Ovary (tissue), 9 donors: Measurements from ENCODE around the gene HOOK2. TPM values are rescaled to one million over a fixed set of nuclear protein-coding genes. Genes with fewer than 3 reads are reported as not detected.
"Not testable (repeated sequence)": the region's sequence is repeated elsewhere in the genome, so short reads cannot be mapped to it uniquely, and the experiment has no call there.

ENCODE experiments used
- DNase-seq, 5 donors: peaks; one replicate each; pipeline ENCODE4 v3.0.0-alpha.2; 2019 to 2020
- H3K27ac ChIP-seq, 2 donors: fragments of 200-600 bp; one replicate each; pipeline versions ENCODE4 v1.5.1 to v1.8.0; 2019 to 2022
- H3K27me3 ChIP-seq: fragments of 200-600 bp; one replicate; pipeline ENCODE4 v1.8.0; 2022
- H3K36me3 ChIP-seq: fragments of 200-600 bp; sonication (generic); one replicate; pipeline ENCODE4 v1.5.1; 2019
- H3K4me1 ChIP-seq: one replicate; pipeline ENCODE4 v1.8.1; 2013; ENCODE audit warnings: mild to moderate bottlenecking, moderate library complexity; ENCODE audit not compliant: insufficient read depth
- H3K4me3 ChIP-seq: fragments of 200-600 bp; sonication (generic); one replicate; pipeline ENCODE4 v1.5.1; 2017
- H3K9me3 ChIP-seq, 2 donors: fragments of 200-600 bp in 1 of 2; sonication (generic) in 1 of 2; one replicate each; pipeline versions ENCODE4 v1.5.1 to v1.8.1; 2013 to 2019; ENCODE audit warnings: mild to moderate bottlenecking in 1 of 2, moderate library complexity in 1 of 2
- EP300 ChIP-seq: sonication (generic); formaldehyde crosslinking; IDR thresholded peaks from one replicate; pipeline ENCODE4 v1.6.1; 2017; ENCODE audit warnings: antibody characterized with exemption
- POLR2A ChIP-seq: fragments of 450-650 bp; IDR thresholded peaks from one replicate; pipeline ENCODE4 v1.6.1; 2017; ENCODE audit warnings: antibody characterized with exemption, mild to moderate bottlenecking, moderate library complexity
- WGBS, 3 donors: extraction: QIAGEN DNeasy Blood & Tissue Kit in 1 of 3; methylation state at CpG; one replicate each; pipeline versions ENCODE4 v1.1.5 to v1.1.7; 2013 to 2017; 5-methylcytosine and 5-hydroxymethylcytosine counted together
- intact Hi-C, 4 donors: fragments of 100-400 bp; cut with DNase I; formaldehyde crosslinking; loops; one replicate each; pipeline versions ENCODE4 v1.11.0 to v1.15.1; 2022 to 2023
- polyA plus RNA-seq, 2 donors: library from polyadenylated mRNA; stranded (reverse); fragments of 200-250 nt in 1 of 2; fragments of 350-450 nt in 1 of 2; fragmentation: Illumina TruSeq in 1 of 2; extraction: RNeasy Lipid Tissue Mini Kit (QIAGEN cat#74804) in 1 of 2; gene quantifications; one replicate each; pipeline ENCODE4 v1.2.3, GENCODE V29; 2013 to 2014
- total RNA-seq, 7 donors: library from RNA; depleted of rRNA in 2 of 7; stranded (reverse); fragments of >200 nt in 2 of 7; fragmentation: NEBNext Ultra II Directional in 3 of 7; extraction: Animal tissue kit (Norgen Biotek cat#: 25700) in 3 of 7; gene quantifications; one replicate each; pipeline versions ENCODE4 v1.1.0 to v1.2.4, GENCODE V29; 2016 to 2023
- TF ChIP-seq, protein P1 (sequence below), 3 donors: fragments of 450-650 bp in 2 of 3; fragments of 200-600 bp in 1 of 3; IDR thresholded peaks; one replicate each; pipeline versions ENCODE4 v1.5.1 to v1.8.0; 2016 to 2022; ENCODE audit warnings: antibody characterized with exemption in 3 of 3, mild to moderate bottlenecking in 1 of 3
- donor health status: DM: no; HTN: no; CAD: no; lungs with moderate emphysema.
- donor health status: DM: no; HTN: no; CAD: no.
- donor health status: Bipolar disorder and iron deficiency.
- donor health status: DM: yes; HTN: yes; CAD: no.
- donor health status: DM: no; HTN: no; CAD: no.
- donor health status: DM: yes; HTN: yes; CAD: no.

Gene HOOK2
- total and polyA plus RNA-seq, 9 donors: 12.2 to 52.2 (median 27.9) TPM

DNA sequence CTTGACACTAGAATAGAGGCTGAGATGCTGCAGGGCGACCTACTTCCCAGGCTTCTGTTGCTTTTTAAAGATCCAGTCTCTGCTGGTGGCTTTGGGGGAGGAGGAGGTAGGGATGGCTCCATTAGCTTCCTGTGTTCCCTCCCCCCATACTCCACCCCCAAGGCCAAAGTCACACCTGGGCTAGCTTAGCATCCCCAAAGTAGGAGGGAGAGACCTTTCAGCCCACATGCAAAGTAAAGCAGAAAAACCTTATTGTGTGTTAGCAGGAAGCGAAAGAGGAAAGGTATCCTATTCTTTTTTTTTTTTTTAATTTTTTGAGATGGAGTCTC, 48.4 kb downstream of the HOOK2 start:
- 91 to 96% (median 94%) methylated on average over 2 of the region's 2 CpGs for WGBS, 3 donors
- no peak for TF ChIP-seq POLR2A
- TF ChIP-seq, protein P1, sequence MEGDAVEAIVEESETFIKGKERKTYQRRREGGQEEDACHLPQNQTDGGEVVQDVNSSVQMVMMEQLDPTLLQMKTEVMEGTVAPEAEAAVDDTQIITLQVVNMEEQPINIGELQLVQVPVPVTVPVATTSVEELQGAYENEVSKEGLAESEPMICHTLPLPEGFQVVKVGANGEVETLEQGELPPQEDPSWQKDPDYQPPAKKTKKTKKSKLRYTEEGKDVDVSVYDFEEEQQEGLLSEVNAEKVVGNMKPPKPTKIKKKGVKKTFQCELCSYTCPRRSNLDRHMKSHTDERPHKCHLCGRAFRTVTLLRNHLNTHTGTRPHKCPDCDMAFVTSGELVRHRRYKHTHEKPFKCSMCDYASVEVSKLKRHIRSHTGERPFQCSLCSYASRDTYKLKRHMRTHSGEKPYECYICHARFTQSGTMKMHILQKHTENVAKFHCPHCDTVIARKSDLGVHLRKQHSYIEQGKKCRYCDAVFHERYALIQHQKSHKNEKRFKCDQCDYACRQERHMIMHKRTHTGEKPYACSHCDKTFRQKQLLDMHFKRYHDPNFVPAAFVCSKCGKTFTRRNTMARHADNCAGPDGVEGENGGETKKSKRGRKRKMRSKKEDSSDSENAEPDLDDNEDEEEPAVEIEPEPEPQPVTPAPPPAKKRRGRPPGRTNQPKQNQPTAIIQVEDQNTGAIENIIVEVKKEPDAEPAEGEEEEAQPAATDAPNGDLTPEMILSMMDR (IDR thresholded peaks at IDR 0.05): no peak
- TF ChIP-seq EP300: no peak
- Histone ChIP-seq H3K27ac (no peak overlapping the region), H3K4me1 (peaks cover 4% of the 10 kb centered on the region), H3K4me3 (no peak overlapping the region), H3K27me3 (no peaks in the 10 kb centered on the region), H3K9me3 (no peaks in the 10 kb centered on the region), H3K36me3 (no peaks in the 10 kb centered on the region)
- no peak for DNase-seq
- intact Hi-C loops: no loop called here

DNA sequence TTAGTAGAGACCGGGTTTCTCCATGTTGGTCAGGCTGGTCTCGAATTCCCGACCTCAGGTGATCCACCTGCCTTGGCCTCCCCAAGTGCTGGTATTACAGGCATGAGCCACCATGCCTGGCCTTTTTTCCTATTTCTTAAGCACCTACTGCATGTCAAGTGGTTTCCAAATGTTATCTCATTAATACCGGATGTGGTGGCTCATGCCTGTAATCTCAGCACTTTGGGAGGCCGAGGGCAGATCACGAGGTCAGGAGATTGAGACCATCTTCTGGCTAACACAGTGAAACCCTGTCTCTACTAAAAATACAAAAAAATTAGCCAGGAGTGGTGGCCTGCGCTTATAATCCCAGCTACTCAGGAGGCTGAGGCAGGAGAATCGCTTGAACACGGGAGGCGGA, 49.7 kb downstream of the HOOK2 start:
- H3K4me1 ChIP-seq, H3K4me3 ChIP-seq, H3K9me3 ChIP-seq, H3K27ac ChIP-seq, DNase-seq, H3K27me3 ChIP-seq, intact Hi-C loops, H3K36me3 ChIP-seq: not testable (repeated sequence)
- WGBS, 3 donors: 89 to 91% (median 90%) methylated on average over 10 of the region's 10 CpGs

DNA sequence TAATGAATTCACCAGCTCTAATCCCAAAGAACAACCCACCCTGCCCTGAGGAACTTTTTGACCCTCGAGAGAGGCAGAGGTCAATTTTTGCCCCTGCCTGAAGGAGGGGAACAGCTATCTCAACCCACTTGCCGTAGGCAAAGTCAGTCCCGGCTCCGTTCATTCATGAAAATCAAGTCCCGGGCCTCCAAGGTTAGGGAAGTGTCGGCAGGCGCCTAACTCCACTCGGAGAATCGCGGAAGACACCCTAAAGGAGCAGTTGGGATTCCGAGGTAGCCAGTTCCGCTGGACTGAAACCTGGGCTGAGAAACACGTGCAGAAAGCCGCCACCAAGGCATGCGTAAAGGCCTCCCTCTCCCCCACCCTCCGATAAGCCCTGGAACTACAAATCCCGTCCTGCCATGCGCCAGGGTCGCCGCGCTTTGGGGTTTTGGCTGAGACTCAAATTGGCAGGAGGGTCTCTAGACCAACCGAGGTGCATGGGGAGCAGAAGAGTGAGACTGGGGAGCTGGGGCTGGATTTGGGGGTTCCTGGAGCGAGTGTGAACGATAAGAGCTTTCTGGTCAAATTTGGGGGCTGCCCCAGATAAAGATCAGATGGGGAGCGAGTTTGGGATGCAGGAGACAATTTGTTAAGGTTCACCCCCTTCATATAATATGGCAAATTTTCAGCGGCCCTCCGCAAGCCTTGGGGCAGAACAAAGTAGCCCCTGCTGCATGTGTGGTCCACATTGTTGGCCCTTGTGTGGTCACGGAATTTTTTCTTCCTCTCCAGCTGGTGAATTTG, 51.5 kb downstream of the HOOK2 start, which contains the start of gene TNPO2:
TNPO2 (minus strand) TSS at position 292 of the 786 bp plus-strand sequence. CDS start 2,955 bp downstream, outside the sequence.
- H3K36me3 ChIP-seq: no peaks in the 10 kb centered on the region
- peaks cover 8% of the 10 kb centered on the region for H3K4me1 ChIP-seq
- intact Hi-C loops: no loop called here
- TF ChIP-seq EP300 (no peak), POLR2A (no peak)
- TF ChIP-seq, protein P1 (IDR thresholded peaks at IDR 0.05): no peak
- WGBS, 3 donors: 1 to 2% (median 1%) methylated on average over 28 of the region's 28 CpGs
- peak; percentile 49 to 71 (median 58) for DNase-seq
- peak within 1 kb of the TSS; percentile 78 for H3K4me3 ChIP-seq
- peak within 1 kb of the TSS; percentile 91 to 99 for H3K27ac ChIP-seq
- H3K9me3 ChIP-seq: no peaks in the 10 kb centered on the region
- H3K27me3 ChIP-seq: no peaks in the 10 kb centered on the region

DNA sequence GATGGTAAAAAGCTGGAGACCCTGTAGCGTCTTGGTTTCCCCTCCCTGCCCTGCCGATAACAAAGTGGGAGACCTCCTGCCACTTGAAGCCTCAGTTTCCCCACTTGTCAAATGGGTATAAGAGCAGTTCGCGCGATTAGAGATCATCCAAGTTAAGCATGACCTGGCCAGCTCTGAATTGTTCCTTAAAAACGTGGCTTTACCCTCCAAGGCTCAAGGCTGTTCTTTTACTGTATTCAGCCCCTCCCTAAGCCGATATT, 52.0 kb downstream of the HOOK2 start:
- Histone ChIP-seq H3K27me3 (no peaks in the 10 kb centered on the region), H3K9me3 (no peaks in the 10 kb centered on the region), H3K36me3 (no peaks in the 10 kb centered on the region), H3K27ac (peak overlapping the region in 1 of 2 donors; percentile 91), H3K4me1 (peaks cover 8% of the 10 kb centered on the region), H3K4me3 (peak overlapping the region; percentile 78)
- intact Hi-C loops: no loop called here
- WGBS, 3 donors: 0 to 1% (median 0%) methylated on average over 7 of the region's 7 CpGs
- TF ChIP-seq, protein P1 (IDR thresholded peaks at IDR 0.05): no peak
- no peak for TF ChIP-seq POLR2A
- no peak for TF ChIP-seq EP300
- no peak for DNase-seq

DNA sequence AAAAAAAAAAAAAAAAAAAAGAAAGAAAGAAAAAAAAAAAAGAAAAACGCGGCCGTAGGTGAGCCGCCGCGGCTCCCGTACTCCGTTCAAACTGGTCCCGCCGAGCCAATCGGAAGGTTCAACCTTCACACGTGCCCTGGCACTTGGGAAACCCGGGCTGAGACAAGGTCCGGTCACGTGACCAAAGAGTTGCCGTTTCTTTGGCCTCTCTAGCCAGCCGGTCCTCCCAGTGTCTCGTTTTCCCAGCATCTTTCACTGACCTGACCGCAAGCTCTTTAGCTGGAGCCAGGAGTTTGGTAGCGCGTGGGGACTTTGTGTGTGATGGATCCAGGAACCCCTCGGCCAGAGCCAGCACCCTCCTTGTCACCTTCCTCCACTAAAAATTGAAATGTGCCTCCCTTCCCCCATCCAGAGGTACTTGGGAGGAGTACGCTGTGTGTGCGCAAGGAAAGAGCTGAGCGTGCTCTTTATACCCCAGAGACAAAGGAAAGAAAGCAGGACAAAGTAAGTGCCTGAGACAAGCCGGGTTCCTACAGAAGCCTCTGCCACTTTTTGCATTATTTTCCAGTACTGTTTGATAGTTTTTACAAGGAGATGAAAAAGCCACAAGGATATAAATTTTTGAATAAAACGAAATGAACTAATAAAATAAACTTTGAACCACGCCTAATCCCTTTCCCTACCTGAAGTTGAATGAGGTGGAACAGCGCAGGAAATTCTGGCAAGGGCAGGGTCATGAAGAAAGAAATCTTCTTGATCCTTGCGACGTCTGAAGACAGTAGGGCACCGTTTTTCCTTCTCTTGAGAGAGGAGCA, 52.6 kb downstream of the HOOK2 start:
- Histone ChIP-seq H3K9me3 (no peaks in the 10 kb centered on the region), H3K4me1 (peaks cover 8% of the 10 kb centered on the region), H3K4me3 (peak overlapping the region; percentile 78), H3K27ac (peak overlapping the region; percentile 91 to 99), H3K36me3 (no peaks in the 10 kb centered on the region), H3K27me3 (no peaks in the 10 kb centered on the region)
- TF ChIP-seq POLR2A (peak; percentile 30), EP300 (no peak)
- TF ChIP-seq, protein P1 (IDR thresholded peaks at IDR 0.05): no peak
- peak; percentile 92 to 98 (median 96) for DNase-seq
- intact Hi-C loops: no loop called here
- 0 to 1% (median 1%) methylated on average over 32 of the region's 32 CpGs for WGBS, 3 donors
